H1 (cell line): ENCODE data around the gene MAPRE3. TPM values are rescaled to one million over a fixed set of nuclear protein-coding genes. Genes with fewer than 3 reads are reported as not detected.

Source experiments
- CHD1 ChIP-seq: IDR thresholded peaks from 2 replicates; pipeline ENCODE4 v1.6.1; 2012; ENCODE audit warnings: low read depth, low read length, improper control_type of control experiment
- CHD7 ChIP-seq: fragments of 300-600 bp; sonication (generic); IDR thresholded peaks from 2 replicates; pipeline ENCODE4 v1.7.1; 2012; ENCODE audit warnings: low read length, moderate library complexity, mild to moderate bottlenecking, inconsistent platforms; ENCODE audit not compliant: insufficient replicate concordance
- FOSL1 ChIP-seq: IDR thresholded peaks from 2 replicates; pipeline ENCODE4 v1.6.1; 2011; ENCODE audit warnings: mild to moderate bottlenecking, low read depth, low read length, moderate library complexity; ENCODE audit not compliant: insufficient read depth
- SAP30 ChIP-seq: fragments of 300-600 bp; sonication (generic); IDR thresholded peaks from 2 replicates; pipeline ENCODE4 v1.7.1; 2012; ENCODE audit warnings: low read length, moderate library complexity, mild to moderate bottlenecking, inconsistent platforms; ENCODE audit not compliant: insufficient read depth, insufficient replicate concordance
- polyA plus RNA-seq, 7 experiments: library from polyadenylated mRNA; depleted of rRNA in 3 of 7; stranded (reverse) in 5 of 7; unstranded in 2 of 7; fragments of >200 nt in 5 of 7; fragments of 200-250 nt in 2 of 7; gene quantifications; 1 replicate in 5 of 7; 2 replicates in 1 of 7; 4 replicates in 1 of 7; pipeline versions ENCODE4 v1.2.1 to v1.2.3, GENCODE V29; 2011 to 2013; ENCODE audit warnings: missing spikeins in 2 of 7, mixed read lengths in 2 of 7
- total RNA-seq: library from RNA; stranded (reverse); fragmentation: NEBNext Ultra II Directional; extraction: Animal tissue kit (Norgen Biotek cat#: 25700); gene quantifications from 2 replicates; pipeline ENCODE4 v1.2.1, GENCODE V29; 2021
- TF ChIP-seq, protein P1 (sequence below), 3 experiments: IDR thresholded peaks; 1 replicate in 2 of 3; 2 replicates in 1 of 3; pipeline versions ENCODE4 v1.5.1 to v1.6.1; 2011; ENCODE audit warnings: low read length in 3 of 3, mild to moderate bottlenecking in 3 of 3, inconsistent platforms in 2 of 3, low read depth in 1 of 3, moderate library complexity in 1 of 3; ENCODE audit not compliant: insufficient read depth in 1 of 3; ENCODE audit errors: control extremely low read depth in 1 of 3
- TF ChIP-seq, protein P2 (sequence below): IDR thresholded peaks from 2 replicates; pipeline ENCODE4 v1.6.1; 2012; ENCODE audit warnings: low read length, inconsistent platforms

Gene MAPRE3
- total and polyA plus RNA-seq, 2 of the 8 experiments (the other 6 are each of a cell fraction or from before 2014, with no cell fraction given) = 4.9 to 6.6 TPM

- TF ChIP-seq FOSL1 = no peak
- TF ChIP-seq CHD7 = no peak
- TF ChIP-seq, protein P1, sequence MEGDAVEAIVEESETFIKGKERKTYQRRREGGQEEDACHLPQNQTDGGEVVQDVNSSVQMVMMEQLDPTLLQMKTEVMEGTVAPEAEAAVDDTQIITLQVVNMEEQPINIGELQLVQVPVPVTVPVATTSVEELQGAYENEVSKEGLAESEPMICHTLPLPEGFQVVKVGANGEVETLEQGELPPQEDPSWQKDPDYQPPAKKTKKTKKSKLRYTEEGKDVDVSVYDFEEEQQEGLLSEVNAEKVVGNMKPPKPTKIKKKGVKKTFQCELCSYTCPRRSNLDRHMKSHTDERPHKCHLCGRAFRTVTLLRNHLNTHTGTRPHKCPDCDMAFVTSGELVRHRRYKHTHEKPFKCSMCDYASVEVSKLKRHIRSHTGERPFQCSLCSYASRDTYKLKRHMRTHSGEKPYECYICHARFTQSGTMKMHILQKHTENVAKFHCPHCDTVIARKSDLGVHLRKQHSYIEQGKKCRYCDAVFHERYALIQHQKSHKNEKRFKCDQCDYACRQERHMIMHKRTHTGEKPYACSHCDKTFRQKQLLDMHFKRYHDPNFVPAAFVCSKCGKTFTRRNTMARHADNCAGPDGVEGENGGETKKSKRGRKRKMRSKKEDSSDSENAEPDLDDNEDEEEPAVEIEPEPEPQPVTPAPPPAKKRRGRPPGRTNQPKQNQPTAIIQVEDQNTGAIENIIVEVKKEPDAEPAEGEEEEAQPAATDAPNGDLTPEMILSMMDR (IDR thresholded peaks at IDR 0.05; ENCODE audit: control extremely low read depth in 1 of 3, insufficient read depth in 1 of 3, low read depth in 1 of 3, low read length in 3 of 3) = no peak
- no peak for TF ChIP-seq CHD1
- no peak for TF ChIP-seq SAP30
- TF ChIP-seq, protein P2, sequence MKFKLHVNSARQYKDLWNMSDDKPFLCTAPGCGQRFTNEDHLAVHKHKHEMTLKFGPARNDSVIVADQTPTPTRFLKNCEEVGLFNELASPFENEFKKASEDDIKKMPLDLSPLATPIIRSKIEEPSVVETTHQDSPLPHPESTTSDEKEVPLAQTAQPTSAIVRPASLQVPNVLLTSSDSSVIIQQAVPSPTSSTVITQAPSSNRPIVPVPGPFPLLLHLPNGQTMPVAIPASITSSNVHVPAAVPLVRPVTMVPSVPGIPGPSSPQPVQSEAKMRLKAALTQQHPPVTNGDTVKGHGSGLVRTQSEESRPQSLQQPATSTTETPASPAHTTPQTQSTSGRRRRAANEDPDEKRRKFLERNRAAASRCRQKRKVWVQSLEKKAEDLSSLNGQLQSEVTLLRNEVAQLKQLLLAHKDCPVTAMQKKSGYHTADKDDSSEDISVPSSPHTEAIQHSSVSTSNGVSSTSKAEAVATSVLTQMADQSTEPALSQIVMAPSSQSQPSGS = no peak
- TF ChIP-seq, all 59 proteins: peak for 0
Measured at GRCh38 chr2:27018142-27018541, 47.7 kb downstream of the MAPRE3 start (continued).
